AG09309 (cell line): Measurements from ENCODE around the gene PPP1R1B.

Experiments
- DNase-seq: peaks from one replicate; pipeline ENCODE4 v3.0.0-alpha.2; 2010; ENCODE audit warnings: low read depth
- H3K4me3 ChIP-seq: 2 replicates; pipeline ENCODE4 v1.5.1; 2011; ENCODE audit warnings: mild to moderate bottlenecking, low read depth, low read length, moderate library complexity; ENCODE audit not compliant: control insufficient read depth
- CTCF ChIP-seq: IDR thresholded peaks from 2 replicates; pipeline ENCODE4 v1.5.1; 2011; ENCODE audit warnings: mild to moderate bottlenecking, low read depth, low read length, inconsistent platforms; ENCODE audit not compliant: insufficient read depth, control insufficient read depth; ENCODE audit errors: missing control alignments

The PPP1R1B gene

GRCh38 chr17:39615434-39615833 lies 11.3 kb upstream of the PPP1R1B start:
- no peak for TF ChIP-seq CTCF
- DNase-seq: no peak
- no peak overlapping the region for H3K4me3 ChIP-seq

GRCh38 chr17:39617100-39617445 lies 9.7 kb upstream of the PPP1R1B start:
- no peak for DNase-seq
- TF ChIP-seq CTCF: no peak
- no peak overlapping the region for H3K4me3 ChIP-seq

GRCh38 chr17:39617446-39618245 lies 9.1 kb upstream of the PPP1R1B start:
- no peak for TF ChIP-seq CTCF
- peak overlapping the region; percentile 52 for H3K4me3 ChIP-seq
- DNase-seq: no peak

GRCh38 chr17:39618246-39618913 lies 8.4 kb upstream of the PPP1R1B start:
- TF ChIP-seq CTCF: no peak
- peak overlapping the region; percentile 52 for H3K4me3 ChIP-seq
- no peak for DNase-seq

- DNase-seq: no peak
- H3K4me3 ChIP-seq: no peak overlapping the region
- no peak for TF ChIP-seq CTCF
Measured at GRCh38 chr17:39618956-39619785, 7.6 kb upstream of the PPP1R1B start.

- TF ChIP-seq CTCF: no peak
- no peak for DNase-seq
- H3K4me3 ChIP-seq: no peak overlapping the region
Measured at GRCh38 chr17:39619786-39620101, 7.0 kb upstream of the PPP1R1B start.
